Measurements from ENCODE around the gene CMPK2. TPM values are rescaled to one million over a fixed set of nuclear protein-coding genes. Genes with fewer than 3 reads are reported as not detected.

The CMPK2 gene
- total and polyA plus RNA-seq, 10 of the 15 experiments (the other 5 are each of a cell fraction or from before 2014, with no cell fraction given): 0.50 to 5.6 (median 3.2) TPM

DNA sequence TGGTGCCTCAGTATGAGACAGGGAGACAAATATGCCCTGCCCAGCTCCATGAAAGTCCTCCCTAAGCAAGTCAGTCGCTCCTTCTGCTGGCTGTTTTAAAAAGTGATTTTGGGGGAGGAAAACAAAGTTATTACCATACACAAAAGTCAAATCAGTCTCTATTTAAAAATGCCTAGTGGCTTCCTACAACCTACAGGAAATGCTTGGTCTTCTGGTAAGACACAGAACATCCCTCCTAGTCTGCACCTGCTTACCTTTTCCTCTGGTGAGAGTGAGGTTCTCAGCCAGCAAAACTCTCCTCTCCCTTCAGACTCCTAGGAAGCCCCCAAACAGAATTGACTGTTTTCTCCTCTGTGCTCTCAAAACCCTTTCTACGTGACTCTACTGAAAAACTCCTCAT lies 13.5 kb downstream of the CMPK2 start:
- ChIA-PET CTCF (no interaction called here), POLR2A (no interaction called here), SMC1A (ENCODE audit: uncharacterized antibody, unreplicated experiment) (no interaction called here), RAD21 (ENCODE audit: unreplicated experiment) (no interaction called here)
- FAIRE-seq (no peak), ATAC-seq (no peak), DNase-seq (ENCODE audit: low read depth, low spot score) (no peak)
- intact Hi-C loops (cut with micrococcal nuclease; ENCODE audit: unreplicated experiment) (no loop called here), in situ Hi-C loops (cut with MboI) (no loop called here)
- H3K9me3 ChIP-seq (replicated peaks; ENCODE audit: control insufficient read depth, insufficient read depth, low read length): peaks cover 3% of the 10 kb centered on the region; the same call in 1 of the 3 replicates
- no peak overlapping the region for H3K4me2 ChIP-seq (ENCODE audit: control insufficient read depth, insufficient read depth)
- H3K36me3 ChIP-seq (ENCODE audit: control insufficient read depth in 2 of 2, insufficient read depth in 2 of 2, low read length in 1 of 2): no peaks in the 10 kb centered on the region; a peak in 1 of 4 replicates
- TF ChIP-seq SMARCA5 (IDR thresholded peaks at IDR 0.05) (no peak), ESRRA (IDR thresholded peaks at IDR 0.05; ENCODE audit: low read length) (no peak), JUNB (IDR thresholded peaks at IDR 0.05) (no peak)
- TF ChIP-seq, protein P1, sequence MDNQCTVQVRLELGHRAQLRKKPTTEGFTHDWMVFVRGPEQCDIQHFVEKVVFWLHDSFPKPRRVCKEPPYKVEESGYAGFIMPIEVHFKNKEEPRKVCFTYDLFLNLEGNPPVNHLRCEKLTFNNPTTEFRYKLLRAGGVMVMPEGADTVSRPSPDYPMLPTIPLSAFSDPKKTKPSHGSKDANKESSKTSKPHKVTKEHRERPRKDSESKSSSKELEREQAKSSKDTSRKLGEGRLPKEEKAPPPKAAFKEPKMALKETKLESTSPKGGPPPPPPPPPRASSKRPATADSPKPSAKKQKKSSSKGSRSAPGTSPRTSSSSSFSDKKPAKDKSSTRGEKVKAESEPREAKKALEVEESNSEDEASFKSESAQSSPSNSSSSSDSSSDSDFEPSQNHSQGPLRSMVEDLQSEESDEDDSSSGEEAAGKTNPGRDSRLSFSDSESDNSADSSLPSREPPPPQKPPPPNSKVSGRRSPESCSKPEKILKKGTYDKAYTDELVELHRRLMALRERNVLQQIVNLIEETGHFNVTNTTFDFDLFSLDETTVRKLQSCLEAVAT (IDR thresholded peaks at IDR 0.05): no peak
- no peaks in the 10 kb centered on the region for H3K4me1 ChIP-seq (ENCODE audit: control insufficient read depth, insufficient read depth, low read length)
- no peak overlapping the region for H3K4me3 ChIP-seq
- BruUV-seq (replicated peaks): no TSS peak
- H3K27ac ChIP-seq (ENCODE audit: control insufficient read depth, insufficient read depth): no peak overlapping the region
- no peaks in the 10 kb centered on the region for H3K27me3 ChIP-seq (replicated peaks in 1 of 2; ENCODE audit: control insufficient read depth in 2 of 2, insufficient read depth in 2 of 2, low read length in 1 of 2)
- no peak overlapping the region for H3K9ac ChIP-seq (ENCODE audit: control insufficient read depth, insufficient read depth, low read length)
- no peak overlapping the region for H2AFZ ChIP-seq (ENCODE audit: control insufficient read depth, low read depth, low read length)
- WGBS (ENCODE audit: insufficient coverage, insufficient replicate concordance, low lambda C conversion rate, missing lambda C conversion rate): 49% methylated on average over 2 of the region's 2 CpGs
- H4K20me1 ChIP-seq (ENCODE audit: control insufficient read depth, insufficient read depth): no peaks in the 10 kb centered on the region
- no peaks in the 10 kb centered on the region for H3K79me2 ChIP-seq (ENCODE audit: control insufficient read depth, insufficient read depth, low read length)

DNA sequence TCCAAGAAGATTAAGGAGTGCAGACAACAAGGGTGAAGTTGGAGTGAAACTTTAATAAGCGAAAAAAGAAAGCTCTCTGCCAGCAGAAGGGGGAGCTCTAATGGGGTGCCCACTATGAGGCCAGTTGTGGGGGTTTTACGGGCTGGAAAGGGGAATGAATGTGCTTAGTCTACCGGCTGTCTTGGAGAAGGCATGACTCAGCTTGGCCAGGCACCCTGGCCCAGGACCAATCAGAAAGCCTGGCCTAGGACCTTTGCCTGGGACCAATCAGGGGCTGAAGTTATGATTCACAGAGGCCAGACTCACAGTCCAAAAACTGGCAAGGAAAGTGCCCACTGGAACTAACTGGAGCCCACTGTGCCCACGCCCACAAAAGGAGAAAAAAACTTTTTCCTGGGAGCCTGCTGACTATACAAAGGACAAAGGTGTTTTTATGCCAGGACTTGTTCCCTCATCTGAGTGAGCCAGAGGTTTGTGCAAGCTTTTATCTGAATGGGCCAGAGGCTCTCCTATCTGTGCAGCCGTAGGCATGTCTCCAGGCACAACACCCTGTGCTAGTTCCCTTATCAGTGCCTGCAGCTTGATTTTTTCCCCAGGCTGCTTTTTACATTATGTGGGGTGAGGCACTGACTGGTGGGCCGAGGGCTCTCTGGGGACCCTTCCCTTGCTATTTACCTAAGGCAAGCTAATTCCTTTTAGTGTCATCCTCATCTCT lies 18.6 kb downstream of the CMPK2 start:
- no peak for DNase-seq (ENCODE audit: low read depth, low spot score)
- ChIA-PET POLR2A (no interaction called here), SMC1A (ENCODE audit: uncharacterized antibody, unreplicated experiment) (interaction anchor here (1.2 kb wide), 1 partner anchor 10 kb away, joined by 3 read pairs; no protein-coding TSS in a partner anchor), CTCF (interaction anchor here (0.5 to 1.8 kb wide), 3 partner anchors 16 to 24 kb away, joined by 3 to 8 read pairs (median 7); no protein-coding TSS in a partner anchor), RAD21 (ENCODE audit: unreplicated experiment) (no interaction called here)
- BruUV-seq (replicated peaks): no TSS peak
- no peak overlapping the region for H3K4me2 ChIP-seq (ENCODE audit: control insufficient read depth, insufficient read depth)
- H2AFZ ChIP-seq (ENCODE audit: control insufficient read depth, low read depth, low read length): no peak overlapping the region
- WGBS (ENCODE audit: insufficient coverage, insufficient replicate concordance, low lambda C conversion rate, missing lambda C conversion rate): 67% methylated on average over 6 of the region's 6 CpGs
- in situ Hi-C loops (cut with MboI): no loop called here
- no peaks in the 10 kb centered on the region for H4K20me1 ChIP-seq (ENCODE audit: control insufficient read depth, insufficient read depth)
- FAIRE-seq: no peak
- H3K9me3 ChIP-seq (replicated peaks; ENCODE audit: control insufficient read depth, insufficient read depth, low read length): peaks cover 28% of the 10 kb centered on the region; the same call in 2 of the 3 replicates
- H3K4me3 ChIP-seq: no peak overlapping the region
- intact Hi-C loops (cut with micrococcal nuclease; ENCODE audit: unreplicated experiment): no loop called here
- ATAC-seq: no peak
- no peak overlapping the region for H3K9ac ChIP-seq (ENCODE audit: control insufficient read depth, insufficient read depth, low read length)
- no peak overlapping the region for H3K27ac ChIP-seq (ENCODE audit: control insufficient read depth, insufficient read depth)
- no peaks in the 10 kb centered on the region; a peak in 1 of 4 replicates for H3K36me3 ChIP-seq (ENCODE audit: control insufficient read depth in 2 of 2, insufficient read depth in 2 of 2, low read length in 1 of 2)
- no peaks in the 10 kb centered on the region for H3K79me2 ChIP-seq (ENCODE audit: control insufficient read depth, insufficient read depth, low read length)
- no peaks in the 10 kb centered on the region for H3K27me3 ChIP-seq (replicated peaks in 1 of 2; ENCODE audit: control insufficient read depth in 2 of 2, insufficient read depth in 2 of 2, low read length in 1 of 2)
- H3K4me1 ChIP-seq (ENCODE audit: control insufficient read depth, insufficient read depth, low read length): no peaks in the 10 kb centered on the region
- TF ChIP-seq ZNF384 (IDR thresholded peaks at IDR 0.05; ENCODE audit: borderline replicate concordance, low read depth, low read length) (no peak), EZH2 (IDR thresholded peaks at IDR 0.05; ENCODE audit: borderline replicate concordance, control insufficient read depth, low read depth, low read length) (no peak), MYC (IDR thresholded peaks at IDR 0.05; ENCODE audit: insufficient read depth, insufficient read length, insufficient replicate concordance, low read length, severe bottlenecking) (no peak), TAF1 (IDR thresholded peaks at IDR 0.05; ENCODE audit: borderline replicate concordance, low read depth, low read length) (no peak), CREB1 (IDR thresholded peaks at IDR 0.05; ENCODE audit: low read depth) (no peak)
- TF ChIP-seq, protein P2, sequence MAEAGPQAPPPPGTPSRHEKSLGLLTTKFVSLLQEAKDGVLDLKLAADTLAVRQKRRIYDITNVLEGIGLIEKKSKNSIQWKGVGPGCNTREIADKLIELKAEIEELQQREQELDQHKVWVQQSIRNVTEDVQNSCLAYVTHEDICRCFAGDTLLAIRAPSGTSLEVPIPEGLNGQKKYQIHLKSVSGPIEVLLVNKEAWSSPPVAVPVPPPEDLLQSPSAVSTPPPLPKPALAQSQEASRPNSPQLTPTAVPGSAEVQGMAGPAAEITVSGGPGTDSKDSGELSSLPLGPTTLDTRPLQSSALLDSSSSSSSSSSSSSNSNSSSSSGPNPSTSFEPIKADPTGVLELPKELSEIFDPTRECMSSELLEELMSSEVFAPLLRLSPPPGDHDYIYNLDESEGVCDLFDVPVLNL (IDR thresholded peaks at IDR 0.05; ENCODE audit: low read depth, low read length): no peak
- TF ChIP-seq, protein P3, sequence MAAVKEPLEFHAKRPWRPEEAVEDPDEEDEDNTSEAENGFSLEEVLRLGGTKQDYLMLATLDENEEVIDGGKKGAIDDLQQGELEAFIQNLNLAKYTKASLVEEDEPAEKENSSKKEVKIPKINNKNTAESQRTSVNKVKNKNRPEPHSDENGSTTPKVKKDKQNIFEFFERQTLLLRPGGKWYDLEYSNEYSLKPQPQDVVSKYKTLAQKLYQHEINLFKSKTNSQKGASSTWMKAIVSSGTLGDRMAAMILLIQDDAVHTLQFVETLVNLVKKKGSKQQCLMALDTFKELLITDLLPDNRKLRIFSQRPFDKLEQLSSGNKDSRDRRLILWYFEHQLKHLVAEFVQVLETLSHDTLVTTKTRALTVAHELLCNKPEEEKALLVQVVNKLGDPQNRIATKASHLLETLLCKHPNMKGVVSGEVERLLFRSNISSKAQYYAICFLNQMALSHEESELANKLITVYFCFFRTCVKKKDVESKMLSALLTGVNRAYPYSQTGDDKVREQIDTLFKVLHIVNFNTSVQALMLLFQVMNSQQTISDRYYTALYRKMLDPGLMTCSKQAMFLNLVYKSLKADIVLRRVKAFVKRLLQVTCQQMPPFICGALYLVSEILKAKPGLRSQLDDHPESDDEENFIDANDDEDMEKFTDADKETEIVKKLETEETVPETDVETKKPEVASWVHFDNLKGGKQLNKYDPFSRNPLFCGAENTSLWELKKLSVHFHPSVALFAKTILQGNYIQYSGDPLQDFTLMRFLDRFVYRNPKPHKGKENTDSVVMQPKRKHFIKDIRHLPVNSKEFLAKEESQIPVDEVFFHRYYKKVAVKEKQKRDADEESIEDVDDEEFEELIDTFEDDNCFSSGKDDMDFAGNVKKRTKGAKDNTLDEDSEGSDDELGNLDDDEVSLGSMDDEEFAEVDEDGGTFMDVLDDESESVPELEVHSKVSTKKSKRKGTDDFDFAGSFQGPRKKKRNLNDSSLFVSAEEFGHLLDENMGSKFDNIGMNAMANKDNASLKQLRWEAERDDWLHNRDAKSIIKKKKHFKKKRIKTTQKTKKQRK (IDR thresholded peaks at IDR 0.05; ENCODE audit: low read depth, low read length): no peak

Measured in GM12878 (cell line).